ENCODE results near the gene ANAPC7. TPM values are rescaled to one million over a fixed set of nuclear protein-coding genes. Genes with fewer than 3 reads are reported as not detected.

Gene ANAPC7
- total and polyA plus RNA-seq, 3 experiments from 2014 or later, result 26.9 to 67.1 (median 66.7) TPM

Other genes starting within 250 kb of the ANAPC7 start
- 100 to 1,000 TPM; 199 TPM for gene ATP2A2, start 122.5 kb downstream of the ANAPC7 start, total RNA-seq
- 4.8 TPM for gene ATP2A2, start 122.5 kb downstream of the ANAPC7 start, polyA plus RNA-seq
- 100 to 1,000 TPM; 266 to 293 TPM for gene ARPC3, start 46.6 kb upstream of the ANAPC7 start, total RNA-seq
- 800 TPM for gene ARPC3, start 46.6 kb upstream of the ANAPC7 start, polyA plus RNA-seq
- gene GPN3, start 64.5 kb upstream of the ANAPC7 start, total RNA-seq, result 10 to 100 TPM; 59.4 TPM
- 33.9 TPM for gene GPN3, start 64.5 kb upstream of the ANAPC7 start, polyA plus RNA-seq
- gene FAM216A, start 65.1 kb upstream of the ANAPC7 start, total RNA-seq, result 10 to 100 TPM; 43.2 to 44.0 TPM
- 9.8 TPM for gene FAM216A, start 65.1 kb upstream of the ANAPC7 start, polyA plus RNA-seq
- 10 to 100 TPM; 86.4 to 88.3 TPM for gene VPS29, start 98.4 kb upstream of the ANAPC7 start, total RNA-seq
- gene VPS29, start 98.4 kb upstream of the ANAPC7 start, polyA plus RNA-seq, result 150 TPM
- gene RAD9B, start 98.6 kb upstream of the ANAPC7 start, total RNA-seq, result 1 to 10 TPM in 1 of 2 experiments, under 1 TPM in 1; 0.74 to 1.9 TPM
- gene RAD9B, start 98.6 kb upstream of the ANAPC7 start, polyA plus RNA-seq, result 0.52 TPM
- 10 to 100 TPM; 52.0 TPM for gene PPTC7, start 179.6 kb upstream of the ANAPC7 start, total RNA-seq
- 11.7 TPM for gene PPTC7, start 179.6 kb upstream of the ANAPC7 start, polyA plus RNA-seq
- gene TCTN1, start 210.4 kb upstream of the ANAPC7 start, total RNA-seq, result 10 to 100 TPM in 1 of 2 experiments, 1 to 10 TPM in 1; 9.8 to 11.1 TPM
- 4.6 TPM for gene TCTN1, start 210.4 kb upstream of the ANAPC7 start, polyA plus RNA-seq

Measured in CD8-positive, alpha-beta memory T cell (primary cell).